GM20000 (cell line): ENCODE data around the gene SLC27A6.
"Not testable (repeated sequence)": the region's sequence is repeated elsewhere in the genome, so short reads cannot be mapped to it uniquely, and the experiment has no call there.

Source experiments
- DNase-seq: peaks from one replicate; pipeline ENCODE4 v3.0.0; 2012; ENCODE audit warnings: low spot score
- TF ChIP-seq, protein P1 (sequence below): IDR thresholded peaks from 2 replicates; pipeline ENCODE4 v1.5.1; 2012; ENCODE audit warnings: mild to moderate bottlenecking, control low read depth; ENCODE audit errors: extremely low read depth, missing control alignments

SLC27A6 gene

DNA sequence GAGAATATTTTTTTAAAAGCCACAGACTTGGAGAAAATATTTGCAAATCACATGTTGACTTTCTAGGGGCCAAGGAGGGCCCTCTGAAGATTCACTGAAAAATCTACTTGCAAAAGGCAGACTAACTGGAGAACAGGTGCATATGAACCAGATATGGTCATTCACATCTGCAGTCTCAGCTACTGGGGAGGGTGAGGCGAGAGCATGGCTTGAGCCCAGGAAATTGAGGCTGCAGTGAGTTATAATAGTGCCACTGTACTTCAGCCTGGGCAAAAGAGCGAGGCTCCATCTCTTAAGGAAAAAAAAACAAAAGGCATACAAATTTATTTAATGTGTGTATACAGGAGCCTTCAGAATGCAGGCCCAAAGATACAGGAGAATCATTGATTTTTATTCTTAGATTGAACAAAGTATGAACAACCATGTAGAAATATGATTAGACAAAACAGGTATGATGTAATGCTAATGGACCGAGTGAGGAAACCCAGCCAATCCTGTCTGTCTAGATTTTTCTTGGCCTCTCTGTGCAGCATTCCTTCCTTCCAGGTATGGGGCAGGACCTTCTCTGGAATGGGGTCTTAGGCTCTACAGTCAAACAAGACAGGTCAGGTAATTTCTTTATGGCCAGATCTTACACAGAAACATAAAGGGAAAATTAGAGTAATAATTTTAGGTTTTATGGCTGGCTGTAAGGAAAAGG lies 15.3 kb upstream of the SLC27A6 start:
- no peak for DNase-seq
- TF ChIP-seq, protein P1, sequence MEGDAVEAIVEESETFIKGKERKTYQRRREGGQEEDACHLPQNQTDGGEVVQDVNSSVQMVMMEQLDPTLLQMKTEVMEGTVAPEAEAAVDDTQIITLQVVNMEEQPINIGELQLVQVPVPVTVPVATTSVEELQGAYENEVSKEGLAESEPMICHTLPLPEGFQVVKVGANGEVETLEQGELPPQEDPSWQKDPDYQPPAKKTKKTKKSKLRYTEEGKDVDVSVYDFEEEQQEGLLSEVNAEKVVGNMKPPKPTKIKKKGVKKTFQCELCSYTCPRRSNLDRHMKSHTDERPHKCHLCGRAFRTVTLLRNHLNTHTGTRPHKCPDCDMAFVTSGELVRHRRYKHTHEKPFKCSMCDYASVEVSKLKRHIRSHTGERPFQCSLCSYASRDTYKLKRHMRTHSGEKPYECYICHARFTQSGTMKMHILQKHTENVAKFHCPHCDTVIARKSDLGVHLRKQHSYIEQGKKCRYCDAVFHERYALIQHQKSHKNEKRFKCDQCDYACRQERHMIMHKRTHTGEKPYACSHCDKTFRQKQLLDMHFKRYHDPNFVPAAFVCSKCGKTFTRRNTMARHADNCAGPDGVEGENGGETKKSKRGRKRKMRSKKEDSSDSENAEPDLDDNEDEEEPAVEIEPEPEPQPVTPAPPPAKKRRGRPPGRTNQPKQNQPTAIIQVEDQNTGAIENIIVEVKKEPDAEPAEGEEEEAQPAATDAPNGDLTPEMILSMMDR = no peak

GRCh38 chr5:128951301-128951700 lies 14.0 kb upstream of the SLC27A6 start:
- not testable (repeated sequence) for DNase-seq

GRCh38 chr5:128956164-128956563 lies 9.1 kb upstream of the SLC27A6 start:
- TF ChIP-seq, protein P1 = no peak
- no peak for DNase-seq

GRCh38 chr5:128962211-128962610 lies 3.1 kb upstream of the SLC27A6 start:
- TF ChIP-seq, protein P1 = no peak
- no peak for DNase-seq

GRCh38 chr5:128965638-128966302 lies 482 bp downstream of the SLC27A6 start:
- TF ChIP-seq, protein P1 = no peak
- no peak for DNase-seq

- TF ChIP-seq, protein P1 = no peak
- DNase-seq = no peak
Measured at GRCh38 chr5:128966375-128966774, 1.1 kb downstream of the SLC27A6 start.

GRCh38 chr5:128966846-128967245 lies 1.6 kb downstream of the SLC27A6 start:
- TF ChIP-seq, protein P1 = no peak

DNA sequence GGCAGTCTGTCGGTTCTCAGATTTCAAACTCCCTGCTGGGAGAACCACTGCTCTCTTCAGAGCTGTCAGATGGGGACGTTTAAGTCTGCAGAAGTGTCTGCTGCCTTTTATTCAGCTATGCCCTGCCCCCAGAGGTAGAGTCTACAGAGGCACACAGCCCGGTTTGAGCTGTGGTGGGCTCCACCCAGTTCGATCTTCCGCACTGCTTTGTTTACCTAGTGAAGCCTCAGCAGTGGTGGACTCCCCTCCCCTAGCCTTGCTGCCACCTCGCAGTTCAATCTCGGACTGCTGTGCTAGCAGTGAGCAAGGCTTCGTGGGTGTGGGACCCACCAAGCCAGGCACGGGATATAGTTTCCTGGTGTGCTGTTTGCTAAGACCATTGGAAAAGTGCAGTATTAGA lies 8.0 kb downstream of the SLC27A6 start:
- TF ChIP-seq, protein P1 = no peak
- DNase-seq = no peak

More at GRCh38 chr5:128966846-128967245, 1.6 kb downstream of the SLC27A6 start:
- DNase-seq = no peak
